HFFc6 (cell line): ENCODE measurements around the gene B3GNT9. TPM values are rescaled to one million over a fixed set of nuclear protein-coding genes. Genes with fewer than 3 reads are reported as not detected.

Experiments
- DNase-seq: peaks from one replicate; pipeline ENCODE4 v3.0.0-alpha.2; 2018
- H3K27ac Mint-ChIP-seq: 2 replicates; pipeline ENCODE4 v1.8.0; 2020; ENCODE audit warnings: mild to moderate bottlenecking, mixed read lengths
- H3K27me3 Mint-ChIP-seq: 2 replicates; pipeline ENCODE4 v1.8.0; 2021; ENCODE audit warnings: mild to moderate bottlenecking, moderate library complexity, mixed read lengths; ENCODE audit not compliant: insufficient read depth
- H3K36me3 Mint-ChIP-seq: 2 replicates; pipeline ENCODE4 v1.8.0; 2021; ENCODE audit warnings: low read depth, mixed read lengths
- H3K4me1 Mint-ChIP-seq: 2 replicates; pipeline ENCODE4 v1.8.0; 2020; ENCODE audit warnings: low read depth, mixed read lengths
- H3K4me3 Mint-ChIP-seq: 2 replicates; pipeline ENCODE4 v1.8.0; 2020; ENCODE audit warnings: mild to moderate bottlenecking, moderate library complexity, mixed read lengths
- H3K9me3 Mint-ChIP-seq: 2 replicates; pipeline ENCODE4 v1.8.0; 2020; ENCODE audit warnings: mild to moderate bottlenecking, mixed read lengths
- total RNA-seq, 6 experiments: library from RNA; stranded (reverse); fragmentation: NEBNext Ultra II Directional; extraction: Animal tissue kit (Norgen Biotek cat#: 25700); gene quantifications; 2 replicates in 1 of 6; 3 replicates in 5 of 6; pipeline ENCODE4 v1.2.3, GENCODE V29; 2021
- TF ChIP-seq, protein P1 (sequence below): fragments of 200-600 bp; sonication (generic); IDR thresholded peaks from 2 replicates; pipeline ENCODE4 v1.5.0; 2021; ENCODE audit warnings: antibody characterized with exemption, mild to moderate bottlenecking

Gene B3GNT9
- total RNA-seq, 6 experiments from 2014 or later: 45.7 to 55.1 (median 50.1) TPM

DNA sequence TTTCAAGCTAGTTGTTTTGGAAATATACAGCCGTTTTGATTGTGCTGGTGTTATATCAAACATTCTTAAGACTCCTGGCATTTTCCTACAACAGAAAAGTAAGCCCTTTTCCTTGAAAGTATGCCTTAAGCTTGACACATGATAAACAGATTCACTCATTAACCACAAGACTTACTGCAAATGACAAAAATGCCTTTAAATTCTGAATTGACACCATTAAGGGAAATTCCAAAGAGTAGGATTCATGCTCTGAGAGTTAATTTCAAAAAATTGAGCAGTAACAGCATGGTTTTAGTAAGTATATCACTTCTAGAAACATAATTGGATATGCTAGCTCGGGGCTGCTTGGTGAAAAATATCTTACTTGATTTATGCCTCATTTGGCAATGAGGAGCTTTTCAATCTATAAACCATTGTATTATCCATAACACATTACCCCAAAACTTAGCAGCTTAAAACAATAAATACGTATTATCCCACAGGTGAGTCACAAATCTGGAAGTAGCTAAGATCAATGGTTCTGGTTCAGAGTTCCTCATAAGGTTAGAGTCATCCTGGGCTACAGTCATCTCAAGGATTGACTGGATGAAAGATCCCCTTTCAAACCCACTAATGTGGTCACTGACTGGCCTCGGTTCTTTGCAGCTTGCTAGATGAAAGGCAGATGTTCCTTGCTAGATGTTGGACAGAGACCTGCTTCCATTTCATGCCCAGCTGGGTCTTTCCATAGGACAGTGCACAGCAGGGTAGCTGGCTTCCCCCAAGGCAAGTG lies 49.3 kb downstream of the B3GNT9 start:
- H3K4me3 Mint-ChIP-seq: no peak overlapping the region; the same call in 1 of the 2 replicates
- peak overlapping the region; percentile 76 for H3K27ac Mint-ChIP-seq
- no peaks in the 10 kb centered on the region for H3K9me3 Mint-ChIP-seq
- TF ChIP-seq, protein P1, sequence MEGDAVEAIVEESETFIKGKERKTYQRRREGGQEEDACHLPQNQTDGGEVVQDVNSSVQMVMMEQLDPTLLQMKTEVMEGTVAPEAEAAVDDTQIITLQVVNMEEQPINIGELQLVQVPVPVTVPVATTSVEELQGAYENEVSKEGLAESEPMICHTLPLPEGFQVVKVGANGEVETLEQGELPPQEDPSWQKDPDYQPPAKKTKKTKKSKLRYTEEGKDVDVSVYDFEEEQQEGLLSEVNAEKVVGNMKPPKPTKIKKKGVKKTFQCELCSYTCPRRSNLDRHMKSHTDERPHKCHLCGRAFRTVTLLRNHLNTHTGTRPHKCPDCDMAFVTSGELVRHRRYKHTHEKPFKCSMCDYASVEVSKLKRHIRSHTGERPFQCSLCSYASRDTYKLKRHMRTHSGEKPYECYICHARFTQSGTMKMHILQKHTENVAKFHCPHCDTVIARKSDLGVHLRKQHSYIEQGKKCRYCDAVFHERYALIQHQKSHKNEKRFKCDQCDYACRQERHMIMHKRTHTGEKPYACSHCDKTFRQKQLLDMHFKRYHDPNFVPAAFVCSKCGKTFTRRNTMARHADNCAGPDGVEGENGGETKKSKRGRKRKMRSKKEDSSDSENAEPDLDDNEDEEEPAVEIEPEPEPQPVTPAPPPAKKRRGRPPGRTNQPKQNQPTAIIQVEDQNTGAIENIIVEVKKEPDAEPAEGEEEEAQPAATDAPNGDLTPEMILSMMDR: peak; percentile 37; the same call in 1 of the 2 replicates
- DNase-seq: peak; percentile 46
- H3K4me1 Mint-ChIP-seq: peaks cover 39% of the 10 kb centered on the region
- peaks cover 2% of the 10 kb centered on the region; the same call in 1 of the 2 replicates for H3K27me3 Mint-ChIP-seq
- peaks cover 5% of the 10 kb centered on the region; the same call in 1 of the 2 replicates for H3K36me3 Mint-ChIP-seq

DNA sequence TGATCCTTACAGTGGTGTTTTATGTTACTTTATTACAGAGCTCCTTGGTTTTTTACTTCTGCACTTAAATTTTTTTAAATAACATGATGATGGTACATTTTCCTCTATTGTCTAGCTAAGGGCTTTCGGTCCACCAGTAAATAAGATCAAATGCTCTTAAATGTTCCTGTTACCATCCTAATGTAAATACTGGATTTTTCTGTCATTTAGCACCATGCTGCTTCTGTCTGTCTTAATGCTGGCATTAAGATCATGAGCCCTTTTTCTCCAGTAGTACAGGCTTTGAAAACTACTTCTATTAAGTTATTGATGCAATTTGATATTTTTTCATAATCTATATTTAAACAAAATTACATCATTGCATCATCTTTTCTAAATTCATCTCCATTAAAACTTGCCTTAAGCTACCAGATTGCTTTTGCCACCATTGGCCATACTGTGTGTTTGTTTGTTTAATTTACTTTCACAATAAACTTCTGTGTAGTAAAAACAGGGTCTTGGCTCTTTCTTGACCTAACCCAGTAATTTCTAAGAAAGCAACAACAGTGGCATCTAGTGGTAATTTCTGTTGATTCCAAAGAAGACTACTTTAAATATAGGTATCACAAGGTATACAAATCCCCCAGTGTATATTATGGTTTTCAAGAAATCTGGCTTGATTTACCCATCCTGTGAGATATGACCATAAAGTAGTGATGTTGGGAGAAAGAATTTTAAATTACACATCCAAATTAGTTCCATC lies 50.1 kb downstream of the B3GNT9 start:
- DNase-seq: peak; percentile 48
- no peaks in the 10 kb centered on the region for H3K9me3 Mint-ChIP-seq
- H3K36me3 Mint-ChIP-seq: peaks cover 5% of the 10 kb centered on the region; the same call in 1 of the 2 replicates
- H3K27ac Mint-ChIP-seq: peak overlapping the region; percentile 59
- peaks cover 2% of the 10 kb centered on the region; the same call in 1 of the 2 replicates for H3K27me3 Mint-ChIP-seq
- TF ChIP-seq, protein P1: peak; percentile 78
- no peak overlapping the region; the same call in 1 of the 2 replicates for H3K4me3 Mint-ChIP-seq
- peaks cover 39% of the 10 kb centered on the region for H3K4me1 Mint-ChIP-seq

DNA sequence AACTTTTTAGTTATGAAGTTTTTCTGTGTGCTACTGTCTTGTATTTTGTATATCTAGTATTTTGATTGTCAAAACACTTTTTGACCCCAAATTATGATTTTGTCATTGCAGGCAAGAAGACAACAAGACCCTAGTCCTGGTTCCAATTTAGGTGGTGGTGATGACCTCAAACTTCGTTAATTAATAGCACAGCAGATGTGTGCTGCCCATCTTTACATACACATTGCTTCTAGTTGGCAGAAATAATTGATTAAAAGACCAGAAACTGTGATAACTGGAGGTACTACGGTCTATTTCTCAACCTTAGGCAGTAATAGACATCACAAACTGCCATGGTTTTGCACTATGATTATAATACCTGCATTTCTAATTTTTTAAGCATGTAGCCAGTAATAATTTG lies 52.2 kb downstream of the B3GNT9 start:
- Mint-ChIP-seq H3K27ac (no peak overlapping the region), H3K27me3 (peaks cover 2% of the 10 kb centered on the region; the same call in 1 of the 2 replicates), H3K9me3 (no peaks in the 10 kb centered on the region), H3K4me1 (peaks cover 40% of the 10 kb centered on the region), H3K36me3 (peaks cover 7% of the 10 kb centered on the region; the same call in 1 of the 2 replicates), H3K4me3 (no peak overlapping the region)
- DNase-seq: no peak
- TF ChIP-seq, protein P1: no peak

Other genes with a start within 250 kb of the B3GNT9 start
- under 1 TPM in 1 of 6 experiments, not detected in 5; 0.09 TPM for gene CDH16, start 232.1 kb downstream of the B3GNT9 start, total RNA-seq
- 1 to 10 TPM in 4 of 6 experiments, under 1 TPM in 2; 0.52 to 2.0 (median 1.5) TPM for gene RRAD, start 225.5 kb downstream of the B3GNT9 start, total RNA-seq
- 100 to 1,000 TPM in 2 of 6 experiments, 10 to 100 TPM in 4; 90.9 to 108 (median 98.6) TPM for gene CIAO2B, start 216.6 kb downstream of the B3GNT9 start, total RNA-seq
- gene CES2, start 215.5 kb downstream of the B3GNT9 start, total RNA-seq: 10 to 100 TPM; 35.1 to 42.3 (median 40.2) TPM
- gene CES3, start 189.7 kb downstream of the B3GNT9 start, total RNA-seq: under 1 TPM in 5 of 6 experiments, not detected in 1; 0.06 to 0.39 (median 0.14) TPM
- gene CES4A, start 162.4 kb downstream of the B3GNT9 start, total RNA-seq: 1 to 10 TPM; 1.7 to 3.5 (median 2.3) TPM
- 10 to 100 TPM; 55.2 to 84.4 (median 69.5) TPM for gene CBFB, start 121.8 kb downstream of the B3GNT9 start, total RNA-seq
- gene PHAF1, start 41.1 kb downstream of the B3GNT9 start, total RNA-seq: 10 to 100 TPM in 5 of 6 experiments, 1 to 10 TPM in 1; 10.0 to 13.8 (median 11.8) TPM
- gene TRADD, start 8.9 kb upstream of the B3GNT9 start, total RNA-seq: 10 to 100 TPM; 12.8 to 16.8 (median 15.8) TPM
- gene FBXL8, start 9.0 kb upstream of the B3GNT9 start, total RNA-seq: 10 to 100 TPM in 1 of 6 experiments, 1 to 10 TPM in 5; 7.2 to 10.8 (median 7.8) TPM
- gene HSF4, start 13.7 kb upstream of the B3GNT9 start, total RNA-seq: 1 to 10 TPM; 3.3 to 5.5 (median 4.6) TPM
- 10 to 100 TPM; 16.1 to 20.1 (median 17.7) TPM for gene NOL3, start 19.5 kb upstream of the B3GNT9 start, total RNA-seq
- gene MATCAP1, start 33.0 kb upstream of the B3GNT9 start, total RNA-seq: 10 to 100 TPM in 5 of 6 experiments, 1 to 10 TPM in 1; 9.6 to 13.8 (median 11.6) TPM
- under 1 TPM in 1 of 6 experiments, not detected in 5; 0.18 TPM for gene EXOC3L1, start 39.1 kb upstream of the B3GNT9 start, total RNA-seq
- 10 to 100 TPM; 52.9 to 64.7 (median 61.0) TPM for gene E2F4, start 41.2 kb upstream of the B3GNT9 start, total RNA-seq
- gene ELMO3, start 48.1 kb upstream of the B3GNT9 start, total RNA-seq: 1 to 10 TPM in 3 of 6 experiments, under 1 TPM in 3; 0.79 to 1.3 (median 1.1) TPM
- gene TMEM208, start 76.1 kb upstream of the B3GNT9 start, total RNA-seq: 10 to 100 TPM; 50.9 to 67.8 (median 58.4) TPM
- gene FHOD1, start 96.5 kb upstream of the B3GNT9 start, total RNA-seq: 10 to 100 TPM; 46.3 to 55.9 (median 51.1) TPM
- 1 to 10 TPM; 3.3 to 4.2 (median 3.7) TPM for gene SLC9A5, start 98.0 kb upstream of the B3GNT9 start, total RNA-seq
- gene PLEKHG4, start 128.5 kb upstream of the B3GNT9 start, total RNA-seq: 10 to 100 TPM in 5 of 6 experiments, 1 to 10 TPM in 1; 8.6 to 14.1 (median 13.0) TPM
- gene KCTD19, start 175.7 kb upstream of the B3GNT9 start, total RNA-seq: not detected
- gene LRRC36, start 175.8 kb upstream of the B3GNT9 start, total RNA-seq: not detected
- under 1 TPM in 2 of 6 experiments, not detected in 4; 0.21 to 0.28 TPM for gene TPPP3, start 242.5 kb upstream of the B3GNT9 start, total RNA-seq